ENCODE data around the gene NEAT1.
"Not testable (repeated sequence)": the region's sequence is repeated elsewhere in the genome, so short reads cannot be mapped to it uniquely, and the experiment has no call there.

The NEAT1 gene

DNA sequence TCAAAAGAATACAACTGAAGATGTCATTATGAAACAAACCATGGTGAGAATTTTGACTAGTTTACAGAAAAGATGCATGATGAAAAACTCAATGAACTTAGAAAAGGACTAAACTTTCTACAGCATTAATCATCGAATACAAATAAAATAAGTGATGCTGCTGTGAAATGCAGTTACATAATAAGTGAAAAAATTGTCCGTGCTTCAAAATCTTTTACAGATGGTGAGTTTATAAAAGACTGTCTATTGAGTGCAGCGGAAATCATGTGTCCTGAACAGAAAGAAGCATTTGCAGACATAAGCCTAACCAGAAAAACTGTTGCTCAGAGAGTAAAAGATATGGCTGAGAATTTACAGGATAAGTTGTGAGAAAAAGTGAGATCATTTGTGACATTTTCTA is 33.8 kb downstream of the NEAT1 start:
- no peak for DNase-seq

DNA sequence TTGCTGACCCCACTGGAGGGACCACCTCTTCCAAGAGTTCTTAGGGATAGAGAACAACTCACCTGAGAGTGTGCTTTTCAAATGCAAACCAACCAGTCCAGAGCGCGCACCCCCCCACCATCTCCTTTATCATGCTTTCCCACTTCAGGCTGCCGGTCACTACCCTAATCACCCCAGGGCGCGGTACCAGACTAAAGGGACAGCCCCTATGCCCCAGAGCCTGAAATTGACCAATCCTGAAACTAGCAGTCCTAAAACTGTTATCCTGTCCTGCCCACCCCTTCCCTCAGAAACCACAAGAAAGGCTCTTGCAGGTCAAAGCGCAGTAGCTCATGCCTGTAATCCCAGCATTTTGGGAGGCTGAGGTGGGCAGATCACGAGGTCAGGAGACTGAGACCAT is 37.0 kb downstream of the NEAT1 start:
- no peak for DNase-seq

DNA sequence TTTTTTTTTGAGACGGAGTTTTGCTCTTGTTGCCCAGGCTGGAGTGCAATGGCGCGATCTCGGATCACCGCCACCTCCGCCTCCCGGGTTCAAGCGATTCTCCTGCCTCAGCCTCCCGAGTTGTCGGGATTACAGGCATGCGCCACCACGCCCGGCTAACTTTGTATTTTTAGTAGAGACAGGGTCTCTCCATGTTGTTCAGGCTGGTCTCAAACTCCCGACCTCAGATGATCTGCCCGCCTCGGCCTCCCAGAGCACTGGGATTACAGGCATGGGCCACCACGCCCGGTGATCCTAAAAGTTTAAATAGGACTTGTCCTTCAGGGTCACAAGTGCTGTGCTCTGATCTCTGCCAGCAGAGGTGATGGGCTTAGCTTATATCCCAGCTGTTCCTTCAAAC is 42.9 kb downstream of the NEAT1 start:
- DNase-seq, result not testable (repeated sequence)

DNA sequence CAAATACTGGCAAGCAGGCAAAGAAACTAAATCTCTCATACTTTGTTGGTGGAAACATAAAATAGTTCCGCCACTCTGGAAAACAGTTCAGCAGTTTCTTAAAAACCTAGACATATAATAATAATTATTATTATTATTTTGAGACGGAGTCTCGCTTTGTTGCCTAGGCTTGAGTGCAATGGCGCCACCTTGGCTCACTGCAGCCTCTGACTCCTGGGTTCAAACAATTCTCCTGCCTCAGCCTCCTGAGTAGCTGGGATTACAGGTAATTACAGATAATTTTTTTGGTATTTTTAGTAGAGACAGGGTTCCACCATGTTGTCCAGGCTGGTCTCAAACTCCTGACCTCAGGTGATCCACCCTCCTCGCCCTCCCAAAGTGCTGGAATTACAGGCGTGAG is 44.7 kb downstream of the NEAT1 start:
- DNase-seq, result not testable (repeated sequence)

DNA sequence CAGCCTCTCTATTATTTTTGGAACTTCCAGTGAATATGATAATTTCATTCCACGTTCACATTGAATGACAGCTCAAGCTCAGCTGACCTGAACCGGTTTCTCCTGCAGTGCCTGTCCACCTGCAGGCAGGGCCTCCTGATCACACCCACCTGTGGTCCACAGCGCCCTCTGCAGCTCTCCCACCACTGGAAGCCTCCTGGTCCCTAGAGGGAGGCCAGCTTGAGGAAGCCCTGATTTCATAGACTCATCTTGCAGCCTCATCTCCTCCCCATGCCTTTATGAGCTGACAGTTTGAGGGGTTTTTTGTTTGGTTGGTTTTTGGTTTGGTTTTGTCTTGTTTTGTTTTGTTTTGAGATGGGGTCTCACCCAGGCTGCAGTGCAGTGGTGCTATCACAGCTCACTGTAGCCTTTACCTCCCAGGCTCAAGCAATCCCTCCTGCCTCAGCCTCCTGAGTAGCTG is 46.3 kb downstream of the NEAT1 start:
- peak; percentile 17 for DNase-seq

DNA sequence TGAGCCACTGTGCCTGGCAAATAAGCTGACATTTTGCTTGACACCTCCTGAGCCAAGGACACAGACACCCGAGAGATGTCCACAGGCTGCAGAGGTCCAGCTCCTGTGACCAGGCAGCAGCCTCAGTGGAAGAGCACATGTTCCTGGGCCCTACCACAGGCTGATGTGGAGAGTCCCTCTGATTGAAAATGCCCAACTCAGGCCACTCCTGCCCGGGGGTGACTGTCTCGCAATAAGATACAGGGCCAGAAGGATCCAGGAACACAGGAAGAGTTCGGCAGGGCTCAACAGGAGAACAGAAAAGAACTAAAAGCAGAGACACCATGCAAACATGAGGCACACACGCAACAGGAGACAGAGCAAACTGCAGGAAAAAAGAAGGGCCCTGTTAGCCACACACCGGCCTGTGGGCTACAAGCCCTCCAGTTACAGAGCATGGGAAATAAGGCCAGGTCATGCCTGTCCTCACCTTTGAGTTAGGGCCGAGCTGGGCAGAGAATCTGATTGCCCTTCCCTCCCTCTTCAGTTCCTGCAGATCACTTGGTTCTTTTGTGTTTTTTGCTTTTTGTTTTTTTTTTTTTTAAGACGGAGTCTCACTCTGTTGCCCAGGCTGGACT is 47.9 kb downstream of the NEAT1 start:
- no peak for DNase-seq

DNA sequence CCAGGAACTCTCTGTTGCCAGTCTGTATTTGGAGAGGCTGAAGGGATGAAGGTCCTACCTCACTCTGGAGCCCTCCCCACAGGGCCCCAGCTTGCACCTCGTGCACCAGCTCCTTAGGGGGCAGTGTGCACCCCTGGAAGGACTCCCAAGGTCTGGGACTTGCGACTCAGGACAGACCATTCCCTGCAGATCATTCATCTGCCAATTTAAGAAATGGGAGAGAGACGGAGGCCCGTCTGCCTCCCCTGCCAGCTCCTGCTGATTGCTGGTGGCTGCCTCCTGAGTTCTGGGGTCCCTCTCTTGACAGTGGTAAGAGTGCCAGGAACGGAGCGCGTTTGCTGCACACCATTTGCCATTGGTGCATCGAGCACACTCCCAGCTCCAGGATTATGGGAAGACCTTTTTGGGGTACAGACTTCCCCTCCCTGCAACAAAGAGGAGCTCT is 48.9 kb downstream of the NEAT1 start:
- peak; percentile 42 for DNase-seq

DNA sequence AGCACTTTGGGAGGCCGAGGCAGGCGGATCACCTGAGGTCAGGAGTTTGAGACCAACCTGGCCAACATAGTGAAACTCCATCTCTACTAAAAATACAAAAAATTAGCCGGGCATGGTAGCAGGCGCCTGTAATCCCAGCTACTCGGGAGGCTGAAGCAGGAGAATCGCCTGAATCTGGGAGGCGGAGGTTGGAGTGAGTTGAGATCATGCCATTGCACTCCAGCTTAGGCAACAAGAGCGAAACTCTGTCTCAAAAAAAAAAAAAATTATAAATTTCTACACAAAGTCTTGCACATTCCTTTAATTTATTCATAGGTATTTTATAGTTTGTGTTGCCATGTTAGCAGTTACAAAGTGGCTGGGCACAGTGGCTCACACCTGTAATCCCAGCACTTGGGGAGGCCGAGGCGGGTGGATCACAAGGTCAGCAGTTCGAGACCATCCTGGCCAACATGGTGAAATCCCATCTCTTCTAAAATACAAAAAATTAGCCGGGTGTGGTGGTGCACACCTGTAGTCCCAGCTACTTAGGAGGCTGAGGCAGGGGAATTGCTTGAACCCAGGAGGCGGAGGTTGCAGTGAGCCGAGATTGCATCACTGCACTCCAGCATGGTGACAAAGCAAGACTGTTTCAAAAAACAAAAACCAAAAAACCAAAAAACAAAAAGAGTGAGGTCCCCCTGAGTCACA is 50.1 kb downstream of the NEAT1 start:
- not testable (repeated sequence) for DNase-seq

DNA sequence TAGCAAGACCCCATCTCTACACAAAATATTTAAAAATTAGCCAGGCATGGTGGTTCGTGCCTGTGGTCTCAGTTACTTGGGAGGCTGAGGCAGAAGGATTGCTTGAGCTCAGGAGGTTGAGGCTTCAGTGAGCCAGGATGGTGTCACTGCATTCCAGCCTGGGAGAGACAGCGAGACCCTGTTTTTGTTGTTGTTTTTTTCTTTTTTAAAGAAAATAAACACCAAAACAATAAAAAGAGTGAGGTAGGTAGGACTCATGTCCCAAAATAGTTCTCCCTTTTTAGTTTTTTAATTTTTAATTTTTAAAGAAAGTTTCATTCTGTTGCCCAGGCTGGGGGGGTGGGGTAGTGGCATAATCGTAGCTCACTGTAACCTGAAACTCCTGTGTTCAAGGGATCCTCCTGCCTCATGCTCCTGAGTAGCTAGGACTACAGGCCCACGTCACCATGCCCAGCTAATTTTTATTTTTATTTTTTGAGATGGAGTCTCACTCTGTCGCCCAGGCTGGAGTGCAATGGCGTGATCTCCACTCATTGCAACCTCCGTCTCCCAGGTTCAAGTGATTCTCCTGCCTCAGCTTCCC is 50.8 kb downstream of the NEAT1 start:
- no peak for DNase-seq

DNA sequence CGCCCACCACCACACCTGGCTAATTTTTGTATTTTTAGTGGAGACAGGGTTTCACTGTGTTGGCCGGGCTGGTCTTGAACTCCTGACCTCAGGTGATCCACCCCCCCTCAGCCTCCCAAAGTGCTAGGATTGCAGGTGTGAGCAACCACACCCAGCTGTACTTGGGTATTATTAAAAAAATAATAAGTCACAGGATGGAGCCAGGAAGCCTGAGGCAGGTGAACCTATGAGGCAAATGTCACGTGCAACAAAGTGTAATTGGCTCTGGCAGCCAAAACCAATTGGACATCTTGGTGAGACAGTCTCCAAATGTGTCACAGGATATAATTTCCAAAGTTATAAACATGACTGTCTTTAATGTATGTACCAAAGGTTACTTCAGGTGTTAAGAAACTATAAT is 52.3 kb downstream of the NEAT1 start:
- DNase-seq, result no peak

DNA sequence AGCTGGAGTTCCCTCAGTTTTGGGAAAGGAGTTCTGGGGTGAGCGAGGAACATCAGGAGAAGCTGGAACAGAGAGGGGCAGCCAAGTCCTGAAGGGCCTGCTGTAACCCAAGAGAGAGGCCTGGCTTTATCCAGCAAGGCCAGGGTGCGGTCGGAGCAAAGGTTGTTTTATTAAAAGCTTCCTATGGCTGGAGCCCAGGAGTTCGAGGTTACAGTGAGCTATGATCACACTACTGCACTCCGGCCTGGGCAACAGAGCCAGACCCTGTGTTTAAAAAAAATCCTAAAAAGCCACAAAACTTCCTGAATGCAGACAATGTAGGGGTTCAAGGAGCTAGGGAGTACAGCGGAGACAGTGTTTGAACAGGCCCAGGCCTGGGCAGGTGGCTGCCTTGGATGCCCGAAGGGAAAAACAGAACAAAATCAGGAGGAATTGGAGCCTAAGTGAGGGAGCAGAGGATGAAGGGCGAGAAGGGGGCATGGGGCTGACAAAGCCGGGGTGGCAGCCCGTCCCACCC is 54.1 kb downstream of the NEAT1 start:
- no peak for DNase-seq

DNA sequence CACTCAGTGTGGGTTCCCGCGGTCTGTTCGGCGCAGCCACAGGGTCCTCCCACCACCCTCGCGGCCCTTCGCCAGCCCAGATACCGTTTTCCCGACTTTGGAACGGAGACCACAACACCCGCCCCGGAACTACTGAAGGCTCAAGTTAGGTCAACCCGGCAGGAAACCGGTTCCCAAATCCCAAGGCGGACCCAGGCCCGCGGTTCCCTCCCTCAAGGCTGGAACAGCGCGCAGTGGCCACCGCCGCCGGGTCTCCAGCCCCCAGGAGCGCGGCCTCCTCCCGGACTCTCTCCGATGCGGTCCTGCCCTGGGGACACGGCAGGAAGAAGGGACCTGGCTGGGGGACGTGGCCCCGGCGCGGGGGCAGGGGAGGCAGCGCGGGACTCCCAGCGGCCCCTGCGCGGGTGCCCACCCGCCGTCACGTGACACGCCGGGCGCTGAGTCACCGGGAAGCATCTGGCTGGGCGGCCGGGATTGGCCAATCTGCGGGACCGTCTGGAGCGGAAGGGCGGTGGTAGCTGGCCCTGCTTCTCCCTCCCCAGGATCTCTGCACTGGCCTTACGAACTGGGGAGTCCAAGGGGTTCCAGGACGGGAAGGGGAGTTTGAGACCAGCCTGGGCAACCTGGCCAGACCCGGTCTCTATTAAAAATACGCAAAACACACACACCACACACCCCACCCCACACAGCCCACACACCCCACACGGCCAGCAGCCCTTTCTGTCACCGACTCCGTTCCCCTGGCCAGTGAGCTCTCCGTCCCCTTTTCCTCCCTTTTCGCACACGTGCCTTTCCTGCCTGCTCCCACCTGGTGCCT is 54.8 kb downstream of the NEAT1 start:
- DNase-seq, result peak; percentile 84

DNA sequence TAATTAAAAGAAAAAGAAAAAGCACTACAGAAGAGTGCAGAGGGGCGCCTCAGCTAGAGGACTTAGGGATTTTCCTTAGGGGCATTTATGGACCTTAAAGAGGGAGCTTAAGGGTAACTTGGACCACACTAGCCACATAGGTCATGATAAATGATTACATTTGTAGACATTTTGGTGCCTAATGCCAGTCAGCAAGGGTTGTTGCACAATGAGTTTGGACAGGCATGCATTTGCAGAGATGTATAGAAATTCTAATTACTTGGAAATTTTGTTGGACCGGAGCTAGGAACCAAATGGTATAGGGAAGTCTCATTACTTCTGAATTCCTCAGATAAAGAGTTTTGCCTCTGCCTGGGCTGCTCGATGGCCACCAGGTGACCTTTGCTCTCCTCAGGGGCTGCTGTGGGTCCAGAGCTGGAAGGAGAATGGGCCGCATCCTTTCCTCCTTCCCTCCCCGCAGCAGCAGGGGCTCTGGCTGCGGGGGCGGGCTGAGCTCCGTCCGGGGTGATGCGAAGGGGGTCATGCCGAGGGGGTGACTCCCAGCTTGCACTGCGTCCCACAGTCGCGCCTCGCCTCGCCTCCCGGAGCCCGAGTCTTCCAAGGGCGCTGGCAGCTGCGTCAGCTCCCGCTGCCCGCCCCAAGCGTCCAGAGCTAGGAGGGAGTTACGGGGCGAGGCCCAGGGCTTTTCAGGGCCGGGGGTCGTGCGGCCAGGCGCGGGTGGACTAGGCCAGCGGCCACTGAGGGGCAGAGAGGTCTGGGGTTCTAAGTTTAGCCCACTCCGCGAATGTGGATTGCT is 56.0 kb downstream of the NEAT1 start:
- DNase-seq, result no peak

DNA sequence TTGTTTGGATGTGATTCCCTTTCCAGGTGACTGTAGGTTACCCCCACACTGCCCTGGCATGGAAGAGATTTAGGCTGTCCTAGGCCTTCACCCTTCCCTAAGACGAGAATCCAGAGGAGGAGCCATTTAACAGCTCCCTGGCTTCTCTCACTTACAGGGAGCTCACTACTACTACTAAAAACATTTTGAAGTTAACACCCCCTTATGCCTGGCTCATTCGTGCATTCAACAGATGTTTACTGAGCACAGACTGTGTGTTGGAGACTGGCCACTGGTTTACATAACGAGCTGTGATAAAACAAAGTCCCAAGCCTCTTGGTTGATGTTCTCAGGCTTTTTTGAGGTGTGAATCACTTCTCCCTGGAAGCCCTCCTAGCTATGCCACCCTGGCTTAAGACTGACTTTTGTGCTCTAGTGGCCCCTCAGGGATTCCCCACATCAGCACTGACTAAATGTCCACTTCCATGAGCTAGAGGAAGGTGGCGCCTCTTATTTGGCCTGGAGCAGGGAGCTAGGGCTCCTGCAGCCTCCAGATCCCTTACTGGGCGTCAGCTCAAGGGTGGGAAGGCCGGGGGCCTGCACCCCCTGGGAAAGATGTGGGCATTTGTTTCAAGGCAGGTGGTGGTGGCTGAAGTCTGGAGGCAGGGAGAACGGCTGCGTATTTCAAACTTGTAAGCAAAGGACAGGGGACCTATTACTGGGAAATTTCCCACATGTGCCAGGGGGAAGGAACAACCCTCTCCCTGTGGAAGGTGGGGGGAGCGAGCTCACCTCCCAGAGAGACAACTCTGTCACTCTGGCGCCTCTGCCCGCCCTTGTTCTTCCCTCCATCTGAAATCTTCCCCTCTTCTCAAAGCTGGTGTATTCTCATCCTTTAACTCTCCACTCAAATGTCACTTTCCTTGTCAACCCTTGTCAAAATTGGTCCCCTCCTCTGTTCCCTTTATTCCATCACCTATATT is 56.9 kb downstream of the NEAT1 start:
- no peak for DNase-seq

DNA sequence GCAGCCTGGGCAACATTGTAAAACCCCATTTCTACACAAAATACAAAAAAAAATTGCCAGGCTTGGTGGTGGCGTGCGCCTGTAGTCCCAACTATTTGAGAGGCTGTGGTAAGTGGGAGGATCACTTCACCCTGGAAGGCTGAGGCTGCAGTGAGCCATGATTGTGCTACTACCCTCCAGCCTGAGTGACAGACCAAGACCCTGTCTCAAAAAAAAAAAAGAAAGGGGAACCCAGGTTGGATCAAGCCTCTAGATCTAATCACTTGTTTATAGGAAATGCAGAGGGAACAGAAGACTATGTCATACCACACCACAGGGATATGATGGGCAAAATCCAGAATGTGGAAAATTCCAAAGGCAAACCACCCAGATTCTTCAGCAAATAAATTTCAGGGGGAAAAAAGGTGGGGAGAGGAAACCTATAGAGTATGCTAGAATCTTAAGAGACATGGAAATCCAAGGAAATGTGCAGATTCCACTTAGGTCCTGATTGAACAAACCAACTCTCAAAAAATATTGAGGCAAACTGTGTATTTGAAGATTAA is 59.8 kb downstream of the NEAT1 start:
- no peak for DNase-seq

DNA sequence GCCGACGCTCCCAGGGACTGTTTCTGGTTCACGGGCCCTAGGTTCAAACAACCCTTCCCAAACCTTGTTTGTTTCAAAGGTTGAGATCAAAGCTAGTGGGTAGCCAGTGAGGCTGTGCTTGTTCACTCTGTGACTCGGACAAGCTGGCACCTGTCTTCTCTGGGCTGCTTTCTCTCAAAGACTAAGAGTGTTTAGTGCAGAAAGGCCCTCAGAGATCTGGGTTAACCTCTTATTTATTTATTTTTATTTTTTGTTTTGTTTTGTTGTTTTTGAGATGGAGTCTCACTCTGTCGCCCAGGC is 63.3 kb downstream of the NEAT1 start:
- DNase-seq, result no peak

DNA sequence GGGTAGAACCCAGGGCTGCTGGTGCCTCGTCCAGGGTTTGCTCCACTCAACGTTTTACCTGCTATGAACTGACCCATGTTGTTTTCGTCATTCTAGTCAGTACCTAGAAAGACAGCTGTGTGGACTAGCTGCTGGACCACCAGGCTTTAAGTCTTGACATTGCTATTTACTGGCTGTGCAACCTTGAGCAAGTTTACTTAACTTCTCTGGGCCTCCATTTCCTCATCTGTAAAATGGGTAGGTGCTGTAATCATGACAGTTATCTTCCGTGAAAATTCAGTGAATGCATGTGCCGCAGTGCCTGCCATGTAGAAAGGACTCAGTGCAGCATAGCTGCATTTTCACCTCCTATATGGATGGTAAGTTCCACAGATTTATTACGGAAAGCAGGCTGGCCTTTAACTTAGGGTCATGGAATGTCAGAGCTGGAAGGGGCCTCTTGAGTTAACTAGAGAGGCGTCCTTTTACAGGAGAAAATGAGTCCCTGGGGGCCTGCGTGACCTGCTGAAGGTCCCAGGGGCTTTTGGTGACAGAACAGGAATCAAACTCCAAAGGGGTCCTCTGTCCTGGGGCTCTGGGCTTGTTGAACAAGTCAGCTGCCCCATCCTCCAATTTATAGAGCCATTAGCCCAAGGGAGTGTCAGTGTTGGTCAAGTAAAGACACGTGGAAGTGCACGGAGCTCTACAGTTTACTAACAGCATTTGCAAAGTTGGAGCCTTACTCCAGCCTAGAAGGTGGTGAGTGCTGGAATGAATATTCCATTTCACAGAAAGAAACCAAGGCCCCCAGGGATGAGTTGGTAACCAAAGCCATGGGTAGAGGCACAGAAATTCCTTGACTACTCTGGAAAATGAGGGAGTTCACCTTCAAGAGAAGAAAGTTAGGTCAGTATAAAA is 64.2 kb downstream of the NEAT1 start:
- DNase-seq, result no peak

DNA sequence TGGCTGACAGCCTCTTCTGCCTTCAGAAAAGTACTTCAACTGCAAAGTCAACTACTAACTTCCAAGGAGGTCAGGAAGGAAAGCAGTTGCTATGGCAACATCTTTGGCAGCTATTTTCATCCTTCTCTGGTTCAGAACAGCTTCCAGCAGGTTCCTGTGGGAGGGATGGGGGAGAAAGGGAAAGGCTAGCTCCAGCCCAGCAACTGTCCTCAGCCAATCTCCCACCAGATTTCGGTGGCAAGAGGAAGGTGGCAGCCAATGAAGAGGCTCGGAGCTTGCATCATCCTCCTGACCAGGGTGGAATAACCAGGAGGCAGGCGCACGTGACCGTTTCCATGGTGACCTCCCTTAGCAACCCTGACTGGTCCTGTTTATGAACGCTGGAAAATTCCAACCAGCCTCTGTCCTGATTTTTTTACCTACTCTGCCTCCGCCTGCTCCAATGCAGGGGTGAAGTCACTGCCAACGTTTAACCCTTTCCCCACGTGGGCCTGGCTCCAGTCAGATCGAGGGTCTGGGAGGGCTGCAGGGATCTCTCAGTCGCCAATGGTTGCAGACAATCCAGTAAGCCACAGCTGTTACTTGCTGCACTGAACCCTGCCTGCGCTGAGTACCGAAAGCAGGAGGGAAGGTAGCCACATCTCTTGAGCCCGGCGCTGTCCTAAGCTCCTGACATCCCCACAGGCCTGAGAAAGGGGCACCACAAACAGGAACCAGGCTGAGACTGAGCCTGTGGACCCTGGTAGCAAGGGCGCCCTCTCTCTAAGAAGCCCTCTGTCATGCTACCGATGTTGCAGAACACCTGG is 65.1 kb downstream of the NEAT1 start:
- peak; percentile 57 for DNase-seq

Data from GF-D8 (cell line).